Body of pancreas (tissue), 4 donors: Measurements from ENCODE around the gene HOXA1.

ENCODE experiments used
- POLR2A ChIP-seq, 3 donors: fragments of 450-650 bp; IDR thresholded peaks; one replicate each; pipeline ENCODE4 v1.6.1; 2016; ENCODE audit warnings: antibody characterized with exemption in 3 of 3, mild to moderate bottlenecking in 2 of 3
- TF ChIP-seq, protein P1 (sequence below), 7 experiments: fragments of 450-650 bp in 4 of 7; fragments of 200-600 bp in 3 of 7; sonication (generic) in 3 of 7; IDR thresholded peaks; one replicate each; pipeline ENCODE4 v1.5.1; 2016 to 2019; ENCODE audit warnings: antibody characterized with exemption in 7 of 7

DNA sequence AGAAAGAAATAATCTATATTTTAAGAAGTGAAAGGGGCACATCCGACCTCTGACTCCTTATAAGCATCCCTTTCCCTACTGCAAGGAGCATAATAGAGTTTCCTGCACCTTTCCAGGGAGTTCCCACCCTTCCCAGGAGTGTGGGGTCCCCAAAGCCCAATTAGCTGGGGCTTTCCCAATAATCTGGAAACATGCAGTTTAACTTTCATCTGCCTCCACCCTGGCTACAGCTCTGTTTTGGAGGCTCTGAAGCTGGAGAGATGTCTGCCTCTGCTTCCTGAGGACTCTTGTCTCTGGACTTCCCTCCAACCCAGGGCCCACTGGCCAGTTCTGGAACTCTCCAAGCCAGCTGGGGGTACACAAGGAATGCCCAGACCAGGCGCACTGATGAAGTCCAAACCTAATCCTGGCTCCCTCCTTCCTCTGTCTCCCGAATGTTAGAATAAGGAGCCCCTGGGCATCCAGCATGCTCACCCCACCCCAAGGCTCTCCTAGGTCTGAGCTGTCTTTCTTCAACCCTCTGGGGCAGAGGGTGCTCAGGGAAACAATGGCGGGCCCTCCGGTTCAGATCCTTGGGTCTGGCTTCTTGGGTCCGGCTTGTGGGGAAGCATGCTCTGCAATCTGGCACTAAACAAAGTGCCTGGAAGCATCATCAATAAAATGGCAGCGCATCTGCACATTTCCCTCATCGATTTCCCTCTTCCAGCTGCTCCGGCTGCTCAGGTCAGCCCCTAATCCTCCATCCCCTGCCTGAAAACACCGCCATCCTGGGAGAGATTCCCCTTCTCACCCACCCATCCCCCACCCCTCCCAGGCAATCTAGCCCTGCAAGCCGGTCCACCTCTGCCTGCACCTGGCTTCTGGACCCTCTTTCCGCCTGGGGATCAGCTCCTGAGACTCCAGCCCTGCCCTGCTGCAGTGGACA, 21.4 kb upstream of the HOXA1 start:
- TF ChIP-seq, protein P1, sequence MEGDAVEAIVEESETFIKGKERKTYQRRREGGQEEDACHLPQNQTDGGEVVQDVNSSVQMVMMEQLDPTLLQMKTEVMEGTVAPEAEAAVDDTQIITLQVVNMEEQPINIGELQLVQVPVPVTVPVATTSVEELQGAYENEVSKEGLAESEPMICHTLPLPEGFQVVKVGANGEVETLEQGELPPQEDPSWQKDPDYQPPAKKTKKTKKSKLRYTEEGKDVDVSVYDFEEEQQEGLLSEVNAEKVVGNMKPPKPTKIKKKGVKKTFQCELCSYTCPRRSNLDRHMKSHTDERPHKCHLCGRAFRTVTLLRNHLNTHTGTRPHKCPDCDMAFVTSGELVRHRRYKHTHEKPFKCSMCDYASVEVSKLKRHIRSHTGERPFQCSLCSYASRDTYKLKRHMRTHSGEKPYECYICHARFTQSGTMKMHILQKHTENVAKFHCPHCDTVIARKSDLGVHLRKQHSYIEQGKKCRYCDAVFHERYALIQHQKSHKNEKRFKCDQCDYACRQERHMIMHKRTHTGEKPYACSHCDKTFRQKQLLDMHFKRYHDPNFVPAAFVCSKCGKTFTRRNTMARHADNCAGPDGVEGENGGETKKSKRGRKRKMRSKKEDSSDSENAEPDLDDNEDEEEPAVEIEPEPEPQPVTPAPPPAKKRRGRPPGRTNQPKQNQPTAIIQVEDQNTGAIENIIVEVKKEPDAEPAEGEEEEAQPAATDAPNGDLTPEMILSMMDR (IDR thresholded peaks at IDR 0.05), result no peak
- TF ChIP-seq POLR2A (IDR thresholded peaks at IDR 0.05), result no peak
